ENCODE measurements around the gene ALG1L2.
"Not testable (repeated sequence)": the region's sequence is repeated elsewhere in the genome, so short reads cannot be mapped to it uniquely, and the experiment has no call there.

Gene ALG1L2, protein sequence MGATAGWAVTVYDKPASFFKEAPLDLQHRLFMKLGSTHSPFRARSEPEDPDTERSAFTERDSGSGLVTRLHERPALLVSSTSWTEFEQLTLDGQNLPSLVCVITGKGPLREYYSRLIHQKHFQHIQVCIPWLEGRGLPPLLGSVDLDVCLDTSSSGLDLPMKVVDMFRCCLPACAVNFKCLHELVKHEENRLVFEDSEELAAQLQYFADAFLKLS

DNA sequence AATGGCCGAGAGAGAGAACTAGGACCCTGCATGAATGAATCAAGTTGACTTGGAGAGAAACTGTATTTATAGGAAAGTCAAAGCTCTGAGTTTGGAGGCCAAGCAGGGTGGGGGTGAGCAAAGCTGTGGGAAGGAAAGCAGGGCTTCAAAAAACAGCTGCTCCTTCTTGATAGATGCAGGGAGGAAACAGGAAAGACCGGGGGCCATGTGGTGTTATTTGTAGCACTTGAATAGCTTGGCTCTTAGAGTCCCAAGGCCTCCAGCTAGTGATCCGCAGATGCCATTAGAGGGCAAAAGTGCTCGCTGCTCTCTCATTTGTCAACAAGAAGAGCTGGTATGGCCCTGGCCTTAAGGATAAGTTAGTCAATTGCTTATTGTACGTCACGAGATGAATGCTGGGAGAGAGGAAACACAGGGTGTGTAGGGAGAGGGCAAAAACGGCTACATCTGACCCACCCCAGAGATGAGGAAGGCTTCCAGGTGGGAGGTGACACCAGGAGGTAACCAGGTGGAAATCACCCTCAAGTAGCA is at the start of gene ALG1L2:
ALG1L2 (plus strand) TSS at position 481 of the 531 bp plus-strand sequence. CDS start 186 bp downstream, outside the sequence.
- DNase-seq (ENCODE audit: low read depth in 2 of 2) = no peak

DNA sequence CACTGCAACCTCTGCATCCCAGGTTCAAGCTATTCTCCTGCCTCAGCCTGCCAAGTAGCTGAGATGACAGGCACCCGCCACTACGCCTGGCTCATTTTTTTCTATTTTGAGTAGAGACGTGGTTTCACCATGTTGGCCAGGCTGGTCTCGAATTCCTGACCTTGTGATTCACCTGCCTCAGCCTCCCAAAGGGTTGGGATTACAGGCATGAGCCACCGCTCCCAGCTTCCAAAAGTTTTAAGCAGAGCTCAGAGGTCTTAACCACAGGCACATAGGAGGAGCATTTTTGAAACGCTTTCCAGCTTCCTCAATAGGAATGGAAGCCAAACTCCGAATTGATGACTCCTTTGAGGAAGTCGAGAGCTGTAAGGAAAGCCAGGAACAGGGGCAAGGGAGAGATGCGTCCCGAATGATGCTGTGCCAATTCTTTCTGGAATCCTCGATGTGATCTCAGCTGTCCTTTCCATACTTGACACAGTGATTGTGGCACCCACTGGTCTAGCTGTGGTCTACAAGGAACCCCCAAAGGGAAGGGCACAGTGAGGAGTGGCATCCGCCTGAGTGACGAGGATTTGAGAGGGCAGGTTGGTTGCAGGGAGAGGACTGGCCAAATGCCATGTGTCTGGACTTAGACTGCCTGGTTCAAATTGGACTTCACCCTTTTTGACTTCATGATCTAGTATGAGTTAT is 44.4 kb upstream of the ALG1L2 start:
- DNase-seq (ENCODE audit: low read depth in 2 of 2) = not testable (repeated sequence)

DNA sequence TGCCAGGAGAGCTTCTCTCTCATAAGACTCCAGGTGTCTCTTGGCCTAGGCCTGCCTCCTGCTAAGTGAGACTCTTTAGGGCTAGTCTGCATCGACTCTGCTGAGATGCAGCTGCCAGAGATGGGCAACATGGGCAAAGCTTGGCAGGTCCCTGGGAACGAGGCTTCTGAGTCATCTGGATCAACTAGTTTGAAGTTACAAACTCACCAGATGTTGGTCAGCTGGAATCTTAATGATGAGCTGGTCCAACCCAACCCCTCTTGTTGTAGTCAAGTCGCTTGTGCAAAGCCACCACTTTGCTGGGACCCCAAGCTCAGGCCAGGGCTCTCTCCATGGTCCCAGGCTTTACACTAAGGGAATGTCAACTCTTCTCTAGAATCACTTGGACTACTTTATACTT is 38.9 kb upstream of the ALG1L2 start:
- DNase-seq (ENCODE audit: low read depth in 2 of 2) = not testable (repeated sequence)

DNA sequence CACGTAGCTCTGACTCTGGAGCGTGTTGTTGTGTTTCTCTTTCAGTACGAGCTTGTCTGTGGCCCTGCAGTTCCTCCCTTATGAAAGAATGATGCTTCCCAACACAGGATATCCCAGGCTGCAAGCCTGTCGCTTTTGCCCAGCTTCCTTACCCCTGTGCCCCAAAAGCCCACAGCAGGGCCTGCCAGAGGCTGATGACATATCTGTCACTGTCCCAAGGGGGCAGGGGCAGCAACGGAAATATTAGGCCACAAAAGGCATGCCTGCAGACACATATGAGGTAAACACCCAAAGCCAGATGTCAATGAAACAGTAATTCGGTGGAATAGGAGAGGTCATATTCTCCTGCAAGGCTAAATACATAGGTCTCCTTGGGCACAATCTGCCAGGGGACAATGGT is 38.0 kb upstream of the ALG1L2 start:
- DNase-seq (ENCODE audit: low read depth in 2 of 2) = not testable (repeated sequence)

DNA sequence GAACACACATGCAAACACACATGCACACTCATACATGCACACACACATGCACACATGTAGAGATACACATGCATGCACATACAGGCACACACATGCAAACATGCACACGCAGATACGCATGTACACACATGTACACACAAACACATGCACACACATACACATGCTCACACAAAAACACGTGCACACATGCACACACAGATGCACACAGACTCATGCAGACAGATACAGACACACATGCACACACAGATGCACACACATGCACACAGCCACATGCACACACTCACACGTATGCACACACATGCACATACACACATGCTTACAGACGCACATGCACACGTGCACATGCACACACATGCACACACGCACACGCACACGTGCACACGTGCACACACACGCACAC is 37.3 kb upstream of the ALG1L2 start:
- no peak for DNase-seq (ENCODE audit: low read depth in 2 of 2)

DNA sequence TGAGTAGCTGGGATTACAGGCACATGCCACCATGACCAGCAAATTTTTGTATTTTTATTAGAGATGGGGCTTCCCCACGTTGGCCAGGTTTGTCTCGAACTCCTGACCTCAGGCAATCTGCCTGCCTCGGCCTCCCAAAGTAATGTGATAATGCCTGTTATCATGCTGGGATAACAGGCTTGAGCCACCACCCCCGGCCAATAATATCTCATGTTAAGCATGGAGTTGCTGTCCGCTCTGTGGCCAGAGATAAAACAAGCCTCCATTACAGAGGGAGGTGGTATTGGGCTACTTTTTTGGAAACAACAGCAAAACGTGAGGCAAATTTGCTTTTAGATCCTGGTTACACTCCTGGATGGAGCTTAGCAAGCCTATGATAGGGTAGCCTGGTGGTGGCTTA is 32.9 kb upstream of the ALG1L2 start:
- no peak for DNase-seq (ENCODE audit: low read depth in 2 of 2)

DNA sequence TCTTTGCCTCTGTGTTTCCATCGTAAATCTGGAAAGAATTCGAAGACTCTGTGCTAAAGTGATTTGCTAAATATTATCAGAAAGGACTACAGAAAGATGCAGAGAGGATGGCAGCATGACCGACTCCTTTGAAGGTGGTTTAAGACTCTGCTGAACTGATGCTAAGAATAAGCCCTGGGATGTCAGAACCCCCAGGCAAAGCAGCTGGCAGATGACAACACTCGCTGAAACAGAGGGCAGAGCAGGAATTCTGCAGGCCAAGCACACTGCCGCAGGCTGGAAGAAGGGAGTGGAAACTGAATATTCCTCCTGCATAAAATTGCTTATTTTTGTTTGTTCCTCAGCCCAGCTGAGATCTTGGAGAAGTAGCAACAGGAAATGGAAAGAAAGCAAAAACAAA is 29.3 kb upstream of the ALG1L2 start:
- DNase-seq (ENCODE audit: low read depth in 2 of 2) = not testable (repeated sequence)

DNA sequence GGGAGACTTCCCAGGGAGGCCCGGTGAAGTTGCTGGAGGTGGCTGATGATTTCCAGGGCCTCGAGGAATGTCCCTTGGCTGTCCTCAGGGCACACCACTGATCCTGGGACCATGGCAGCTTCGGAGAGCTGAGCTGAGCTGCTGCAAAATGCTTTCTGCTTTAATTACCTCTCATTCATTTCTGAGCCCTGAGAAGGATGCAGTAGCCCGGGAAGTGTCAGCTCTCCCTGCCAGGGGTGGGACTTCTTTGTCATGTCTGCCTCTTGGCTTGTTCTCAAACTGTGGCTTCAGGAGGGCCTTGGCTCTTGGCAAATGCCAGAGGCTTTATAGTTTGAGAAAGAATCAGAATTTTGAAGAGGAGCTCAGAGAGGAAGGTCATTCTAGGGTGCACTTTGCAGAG is 28.7 kb upstream of the ALG1L2 start:
- not testable (repeated sequence) for DNase-seq (ENCODE audit: low read depth in 2 of 2)

DNA sequence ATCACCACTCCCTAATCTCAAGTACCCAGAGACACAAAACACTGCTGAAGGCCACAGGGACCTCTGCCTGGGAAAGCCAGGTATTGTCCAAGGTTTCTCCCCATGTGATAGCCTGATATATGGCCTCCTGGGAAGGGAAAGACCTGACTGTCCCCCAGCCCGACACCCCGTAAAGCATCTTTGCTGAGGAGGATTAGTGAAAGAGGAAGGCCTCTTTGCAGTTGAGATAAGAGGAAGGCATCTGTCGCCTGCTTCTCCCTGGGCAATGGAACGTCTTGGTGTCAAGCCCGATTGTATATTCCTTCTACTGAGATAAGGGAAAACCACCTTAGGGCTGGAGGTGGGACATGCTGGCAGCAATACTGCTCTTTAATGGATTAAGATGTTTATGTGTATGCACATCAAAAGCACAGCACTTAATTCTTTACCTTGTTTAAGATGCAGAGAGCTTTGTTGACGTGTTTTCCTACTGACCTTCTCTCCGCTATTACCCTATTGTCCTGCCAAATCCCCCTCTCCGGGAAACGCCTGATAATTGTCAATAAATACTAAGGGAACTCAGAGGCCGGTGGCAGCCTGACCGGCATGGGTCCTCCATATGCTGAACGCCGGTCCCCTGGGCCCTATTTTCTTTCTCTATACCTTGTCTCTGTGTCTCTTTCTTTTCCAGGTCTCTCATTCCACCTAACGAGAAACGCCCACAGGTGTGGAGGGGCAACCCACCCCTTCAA is 23.9 kb upstream of the ALG1L2 start:
- not testable (repeated sequence) for DNase-seq (ENCODE audit: low read depth in 2 of 2)

DNA sequence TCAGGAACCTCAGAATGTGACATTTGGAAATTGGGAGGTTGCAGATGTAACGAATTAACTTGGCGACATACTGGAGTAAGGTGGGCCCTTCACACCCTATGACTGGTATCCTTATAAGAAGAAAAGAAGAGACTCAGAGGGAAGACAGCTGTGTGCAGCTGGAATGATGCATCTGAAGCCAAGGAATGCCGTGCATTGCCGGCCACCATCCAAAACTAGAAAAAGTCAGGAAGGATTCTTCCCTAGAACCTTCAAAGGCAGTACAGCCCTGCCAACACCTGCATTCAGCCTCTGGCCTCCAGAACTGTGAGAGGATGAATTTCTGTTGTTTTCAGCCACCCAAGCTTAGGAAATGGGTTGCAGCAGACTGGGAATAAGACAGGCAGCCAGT is 23.4 kb upstream of the ALG1L2 start:
- DNase-seq (ENCODE audit: low read depth in 2 of 2) = not testable (repeated sequence)

DNA sequence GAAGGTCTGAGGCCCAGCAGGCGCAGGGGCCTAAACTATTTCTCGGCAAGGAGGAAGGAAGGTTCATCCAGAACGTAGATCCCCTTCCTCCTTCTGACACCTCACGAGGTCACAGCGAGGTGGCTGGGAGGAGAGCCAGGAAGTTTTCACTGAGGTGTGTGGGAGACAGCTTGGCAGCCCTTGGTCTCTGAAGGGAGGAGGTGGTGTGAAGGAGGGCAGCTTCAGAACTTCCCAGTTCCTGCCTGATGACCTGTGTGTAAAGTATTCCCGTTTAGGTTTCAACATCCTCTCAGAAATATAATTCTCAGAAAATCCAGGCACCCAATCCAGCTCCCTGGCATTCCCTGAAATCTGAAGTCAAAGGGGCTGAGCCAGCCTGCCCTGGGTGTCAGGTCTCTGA is 22.9 kb upstream of the ALG1L2 start:
- DNase-seq (ENCODE audit: low read depth in 2 of 2) = not testable (repeated sequence)

DNA sequence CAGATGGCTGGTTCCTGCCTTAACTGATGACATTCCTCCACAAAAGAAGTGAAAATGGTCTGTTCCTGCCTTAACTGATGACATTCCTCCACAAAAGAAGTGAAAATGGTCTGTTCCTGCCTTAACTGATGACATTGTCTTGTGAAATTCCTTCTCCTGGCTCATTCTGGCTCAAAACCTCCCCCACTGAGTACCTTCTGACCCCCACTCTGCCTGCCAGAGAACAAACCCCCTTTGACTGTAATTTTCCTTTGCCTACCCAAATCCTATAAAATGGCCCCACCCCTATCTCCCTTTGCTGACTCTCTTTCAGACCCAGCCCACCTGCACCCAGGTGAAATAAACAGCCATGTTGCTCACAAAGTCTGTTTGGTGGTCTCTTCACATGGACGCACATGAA is 22.5 kb upstream of the ALG1L2 start:
- DNase-seq (ENCODE audit: low read depth in 2 of 2) = not testable (repeated sequence)

DNA sequence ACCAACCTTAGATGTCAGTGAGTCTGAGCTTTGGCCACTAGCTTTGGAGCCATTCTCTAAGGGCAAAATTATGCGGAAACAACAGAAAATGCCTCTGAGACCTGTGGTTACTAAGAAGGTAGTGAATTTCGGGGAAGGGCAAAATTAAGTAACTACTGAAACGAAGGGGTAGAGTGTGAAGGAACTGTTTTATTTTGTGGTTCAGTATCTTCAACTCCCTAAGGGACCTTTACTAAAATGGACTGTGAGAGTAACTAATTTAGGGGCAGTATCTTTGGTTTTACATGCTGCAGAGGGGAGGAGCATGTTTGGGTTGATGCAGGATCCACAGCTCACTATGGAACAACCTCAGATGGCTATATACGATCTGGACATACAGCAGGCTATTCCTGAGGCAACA is 8.0 kb upstream of the ALG1L2 start:
- DNase-seq (ENCODE audit: low read depth in 2 of 2) = no peak

DNA sequence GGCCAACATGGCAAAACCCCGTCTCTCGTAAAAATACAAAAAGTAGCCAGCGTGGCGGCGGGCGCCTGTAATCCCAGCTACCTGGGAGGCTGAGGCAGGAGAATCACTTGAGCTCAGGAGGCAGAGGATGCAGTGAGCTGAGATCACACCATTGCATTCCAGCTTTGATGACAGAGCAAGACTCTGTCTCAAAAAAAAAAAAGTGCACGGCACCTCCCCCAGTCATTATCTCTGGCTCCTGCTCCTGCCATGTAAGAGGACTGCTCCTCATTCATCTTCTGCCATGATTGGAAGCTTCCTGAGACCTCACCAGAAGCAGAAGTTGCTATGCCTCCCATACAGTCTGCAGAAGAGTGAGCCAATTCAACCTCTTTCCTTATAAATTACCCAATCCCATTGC is 4.0 kb upstream of the ALG1L2 start:
- DNase-seq (ENCODE audit: low read depth in 2 of 2) = no peak

DNA sequence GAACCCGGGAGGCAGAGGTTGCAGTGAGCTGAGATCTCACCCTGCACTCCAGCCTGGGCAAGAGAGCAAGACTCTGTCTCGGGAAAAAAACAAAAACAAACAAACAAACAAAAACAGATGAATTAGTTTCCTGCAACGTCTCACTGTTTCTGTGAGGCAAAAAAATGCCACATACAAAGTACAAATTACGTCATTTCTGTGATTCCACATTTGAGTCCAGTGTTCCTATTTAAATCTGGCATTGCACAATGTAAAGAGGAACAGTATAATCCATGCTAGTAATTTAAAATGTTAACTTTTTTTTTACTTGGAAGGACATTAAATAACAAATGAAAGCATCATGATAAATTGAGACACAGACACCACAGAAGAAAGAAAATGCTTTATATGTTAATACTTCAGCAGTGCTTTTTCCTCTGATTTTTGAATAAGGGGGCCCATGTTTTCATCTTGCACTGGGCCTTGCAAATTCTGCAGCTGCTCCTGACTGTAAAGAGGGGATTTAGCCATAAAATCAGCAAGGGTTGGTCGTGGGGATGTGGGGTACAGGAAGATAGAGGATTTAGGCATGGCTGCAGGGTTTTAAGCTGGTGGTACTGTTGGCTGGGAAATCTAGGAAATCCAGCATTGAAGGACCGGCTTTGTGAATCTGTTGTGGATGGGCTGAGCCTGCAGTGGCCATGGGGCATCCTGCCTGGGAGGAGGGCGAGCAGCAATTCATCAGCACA is 1.9 kb downstream of the ALG1L2 start:
- DNase-seq (ENCODE audit: low read depth in 2 of 2) = not testable (repeated sequence)

DNA sequence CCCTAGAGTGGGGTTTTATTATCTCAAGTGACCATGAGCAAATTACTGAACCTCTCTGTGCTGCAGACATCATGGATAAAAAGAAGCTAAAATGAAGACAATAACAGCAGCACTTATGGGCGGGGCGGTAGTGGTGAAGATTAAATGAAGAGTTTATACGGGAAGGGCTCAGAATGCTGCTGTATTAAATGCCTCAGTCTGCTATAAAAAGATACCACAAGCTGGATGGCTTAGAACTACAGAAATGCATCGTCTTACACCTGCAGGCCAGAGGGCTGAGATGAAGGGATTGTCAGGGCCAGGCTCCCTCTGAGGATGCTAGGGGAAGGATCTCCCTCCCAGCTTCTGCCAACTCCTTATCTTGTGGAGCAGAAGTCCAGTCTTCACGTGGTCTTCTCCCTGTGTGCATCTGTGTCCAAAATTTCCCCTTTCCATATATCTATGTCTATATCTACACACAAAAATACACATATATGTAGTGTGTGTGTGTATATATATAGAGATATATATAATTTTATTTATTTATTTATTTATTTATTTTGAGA is 2.9 kb downstream of the ALG1L2 start:
- DNase-seq (ENCODE audit: low read depth in 2 of 2) = no peak

DNA sequence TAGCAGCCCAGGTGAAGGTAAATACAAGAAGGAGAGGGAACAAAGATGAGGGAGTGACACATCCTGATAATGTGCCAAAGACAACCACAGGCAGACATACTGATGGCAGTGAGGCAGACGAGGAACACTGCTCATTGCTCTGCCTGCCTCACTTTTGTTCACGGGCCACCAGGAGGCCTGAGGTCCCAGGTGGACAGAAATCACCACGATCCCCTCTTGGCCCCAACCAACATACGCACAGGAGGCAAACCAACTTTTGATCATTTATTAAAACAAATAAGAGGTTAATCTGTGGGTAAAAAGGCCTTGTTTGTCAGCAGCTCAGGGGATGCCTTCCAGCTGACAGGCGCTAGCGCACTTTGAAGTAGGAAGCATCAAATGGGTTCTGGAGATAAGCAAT is 4.2 kb downstream of the ALG1L2 start:
- no peak for DNase-seq (ENCODE audit: low read depth in 2 of 2)

DNA sequence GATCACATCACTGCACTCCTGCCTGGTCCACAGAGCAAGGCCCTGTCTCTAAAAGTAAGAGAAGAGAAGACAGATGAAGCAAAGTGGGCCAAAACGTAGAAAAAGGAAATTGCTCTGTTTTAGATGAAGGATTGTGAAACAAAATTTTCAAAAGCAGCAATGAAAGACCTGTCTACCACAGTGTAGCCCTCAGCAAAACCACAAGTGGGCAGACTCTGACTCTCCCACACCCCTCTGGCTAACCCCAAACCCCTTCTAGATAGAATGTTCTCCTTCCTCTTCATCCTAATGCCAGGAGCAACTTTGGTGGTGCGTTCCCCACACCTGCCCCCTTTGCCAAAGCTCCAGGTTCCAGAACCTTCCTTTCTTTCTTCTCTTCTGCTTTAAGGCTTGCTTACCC is 5.0 kb downstream of the ALG1L2 start:
- not testable (repeated sequence) for DNase-seq (ENCODE audit: low read depth in 2 of 2)

DNA sequence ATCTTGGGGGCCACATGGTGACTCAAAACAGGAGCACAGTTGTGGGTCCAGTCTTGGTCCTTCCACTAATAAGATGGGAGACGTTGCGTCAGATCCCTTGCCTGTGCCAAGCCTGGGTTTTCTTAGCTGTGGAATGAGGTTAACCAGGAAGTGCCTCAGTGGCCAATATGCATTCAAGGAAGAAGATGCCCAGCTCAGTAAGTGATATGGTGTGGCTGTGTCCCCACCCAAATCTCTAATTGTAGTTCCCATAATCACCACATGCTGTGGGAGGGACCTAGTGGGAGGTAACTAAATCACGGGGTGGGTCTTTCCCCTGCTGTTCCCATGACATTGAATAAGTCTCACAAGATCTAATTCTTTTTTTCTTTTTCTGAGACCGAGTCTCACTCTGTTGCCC is 6.4 kb downstream of the ALG1L2 start:
- no peak for DNase-seq (ENCODE audit: low read depth in 2 of 2)

DNA sequence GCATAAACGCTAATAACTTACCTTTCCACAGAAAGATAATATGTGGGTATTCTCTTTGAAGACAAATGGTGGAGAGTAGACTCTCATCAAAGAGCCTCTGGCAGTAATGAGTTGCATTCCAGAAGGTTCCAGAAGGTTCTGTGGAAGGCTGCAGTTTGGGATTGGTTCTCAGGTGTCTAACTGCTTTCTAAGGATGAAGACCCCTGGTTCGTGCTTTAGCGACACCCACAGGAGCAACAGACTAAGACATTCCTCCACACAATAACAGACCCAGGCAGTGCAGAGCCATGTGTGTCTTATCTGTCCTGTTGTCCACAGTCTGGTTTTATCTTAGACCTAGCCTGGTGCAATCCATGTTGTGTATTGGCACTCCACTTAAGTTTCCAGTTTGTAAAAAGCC is 9.1 kb downstream of the ALG1L2 start:
- not testable (repeated sequence) for DNase-seq (ENCODE audit: low read depth in 2 of 2)

DNA sequence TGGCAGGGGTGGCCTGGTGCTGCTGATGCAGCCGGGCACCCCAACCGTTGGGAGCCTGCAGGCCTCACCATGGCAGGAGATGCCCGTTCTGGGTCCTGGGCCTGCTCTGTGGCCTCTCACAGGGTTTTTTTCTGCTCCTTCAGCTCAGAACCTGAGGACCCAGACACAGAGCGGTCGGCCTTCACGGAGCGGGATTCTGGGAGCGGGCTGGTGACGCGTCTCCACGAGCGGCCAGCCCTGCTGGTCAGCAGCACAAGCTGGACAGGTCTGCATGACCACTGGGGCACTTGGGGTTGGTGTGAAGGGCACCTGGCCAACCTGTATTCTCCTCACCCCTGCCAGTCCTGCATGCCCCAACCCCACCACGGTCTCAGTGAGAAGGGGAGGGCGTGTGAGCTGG is 10.3 kb downstream of the ALG1L2 start:
- DNase-seq (ENCODE audit: low read depth in 2 of 2) = no peak

All from stimulated activated CD8-positive, alpha-beta memory T cell treated with anti-CD3 and anti-CD28 coated beads, Interleukin-15, amount 100 ng/mL, for 4 hours (primary cell).